SIG-M5 treated with dmso at 0.1 percent for 504 hours (cell line): ENCODE results near the gene SH3BGRL3.
"Not testable (repeated sequence)": the region's sequence is repeated elsewhere in the genome, so short reads cannot be mapped to it uniquely, and the experiment has no call there.

Experiments used
- DNase-seq: peaks from one replicate; lab custom pipeline; 2025; ENCODE audit not compliant: unreplicated experiment; lab: John Stamatoyannopoulos, UW

SH3BGRL3 gene

DNA sequence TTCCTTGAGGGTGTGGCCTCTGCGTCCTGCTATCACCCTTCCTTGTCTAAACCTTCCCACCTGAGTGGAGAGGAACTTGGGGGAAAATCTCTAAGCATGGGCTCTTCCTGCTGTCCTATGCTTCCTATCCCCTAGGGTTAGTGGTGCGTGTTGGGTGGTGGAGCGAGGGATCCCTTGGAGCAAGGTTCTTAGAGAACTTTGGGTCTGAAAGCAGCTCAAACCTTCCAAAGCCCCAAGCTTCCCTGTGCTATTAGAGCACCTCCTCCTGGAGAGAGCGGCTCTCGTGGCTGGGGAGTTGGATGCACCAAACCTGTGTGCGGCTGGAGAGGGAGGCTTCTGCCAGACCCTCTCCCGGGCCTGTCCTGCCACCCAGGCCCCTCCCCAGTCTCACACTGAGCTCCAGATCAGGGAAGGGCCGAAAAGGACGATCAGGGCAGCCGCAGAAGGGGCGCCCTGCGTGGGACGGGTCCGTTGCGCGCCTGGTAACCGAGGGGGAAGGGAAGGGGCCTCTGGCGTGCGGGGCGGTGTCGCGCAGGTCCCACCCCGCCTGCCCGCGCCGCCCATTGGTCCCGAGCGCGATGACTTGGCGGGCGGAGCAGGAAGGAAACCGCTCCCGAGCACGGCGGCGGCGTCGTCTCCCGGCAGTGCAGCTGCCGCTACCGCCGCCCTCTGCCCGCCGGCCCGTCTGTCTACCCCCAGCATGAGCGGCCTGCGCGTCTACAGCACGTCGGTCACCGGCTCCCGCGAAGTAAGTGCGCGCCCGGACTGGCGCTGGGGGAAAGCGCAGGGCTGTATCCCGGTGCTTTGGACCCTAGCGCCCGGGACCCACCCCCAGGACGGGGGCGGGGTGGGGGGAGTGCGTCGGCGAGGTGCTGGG, at the start of gene SH3BGRL3:
Gene SH3BGRL3, plus strand, starts transcription at position 631 of the 877 bp plus-strand sequence. Its CDS starts 70 bp downstream, at position 701.
- DNase-seq: peak; percentile 77

DNA sequence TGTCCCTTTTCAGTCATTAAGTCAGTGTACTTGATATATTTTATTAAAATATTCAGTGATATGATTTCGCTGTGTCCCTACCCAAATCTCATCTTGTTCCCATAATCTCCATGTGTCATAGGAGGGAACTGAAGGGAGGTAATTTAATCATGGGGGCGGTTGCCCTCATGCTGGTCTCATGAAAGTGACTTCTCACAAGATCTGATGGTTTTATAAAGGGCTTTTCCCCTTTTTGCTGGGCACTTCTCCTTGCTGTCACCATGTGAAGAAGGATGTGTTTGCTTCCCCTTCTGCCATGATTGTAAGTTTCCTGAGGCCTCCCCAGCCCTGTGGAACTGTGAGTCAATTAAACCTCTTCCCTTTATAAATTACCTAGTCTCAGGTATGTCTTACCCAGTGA, 49.2 kb upstream of the SH3BGRL3 start:
- DNase-seq: not testable (repeated sequence)

DNA sequence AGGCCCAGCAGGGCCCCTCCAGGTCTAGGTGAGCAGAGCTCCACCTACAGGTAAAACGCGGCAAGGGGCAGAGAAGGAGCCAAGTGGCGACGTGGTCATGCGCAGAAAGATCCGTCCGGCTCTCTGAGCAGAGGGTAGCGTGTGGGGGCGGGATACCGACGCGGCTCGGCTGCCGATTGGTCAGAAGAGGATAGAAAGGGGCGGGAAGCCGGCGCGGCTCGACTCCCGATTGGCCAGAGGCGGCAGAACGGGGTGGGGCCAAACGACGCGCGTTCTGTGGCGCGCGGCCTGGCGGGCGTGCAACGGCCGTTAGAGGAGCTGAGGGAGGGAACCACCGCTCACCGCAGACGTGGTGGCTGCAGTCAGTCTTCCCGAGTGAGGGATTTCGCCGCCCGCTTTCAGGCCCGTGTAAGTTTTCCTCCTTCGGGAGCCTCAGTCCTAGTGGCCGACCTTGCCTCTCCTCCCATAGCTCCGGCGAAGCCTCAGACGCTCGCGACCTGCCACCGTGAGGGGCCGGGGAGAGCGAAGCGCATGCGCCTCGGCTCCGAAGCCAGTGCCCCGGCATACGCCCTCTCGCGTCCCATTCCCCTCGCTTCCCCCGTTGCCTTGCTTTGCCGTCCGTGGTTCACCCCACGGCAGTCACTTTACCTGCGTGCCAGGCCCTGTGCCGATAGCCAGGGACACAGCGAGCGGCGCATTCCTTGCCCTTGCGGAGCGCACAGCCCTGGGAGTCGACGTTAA, 45.8 kb upstream of the SH3BGRL3 start, which contains the start of gene CEP85:
Gene CEP85, plus strand, starts transcription at position 298 of the 741 bp plus-strand sequence. CDS start 5,584 bp downstream, outside the sequence.
- DNase-seq: peak; percentile 95

GRCh38 chr1:26234644-26235370, 45.1 kb upstream of the SH3BGRL3 start:
- DNase-seq: peak; percentile 17

DNA sequence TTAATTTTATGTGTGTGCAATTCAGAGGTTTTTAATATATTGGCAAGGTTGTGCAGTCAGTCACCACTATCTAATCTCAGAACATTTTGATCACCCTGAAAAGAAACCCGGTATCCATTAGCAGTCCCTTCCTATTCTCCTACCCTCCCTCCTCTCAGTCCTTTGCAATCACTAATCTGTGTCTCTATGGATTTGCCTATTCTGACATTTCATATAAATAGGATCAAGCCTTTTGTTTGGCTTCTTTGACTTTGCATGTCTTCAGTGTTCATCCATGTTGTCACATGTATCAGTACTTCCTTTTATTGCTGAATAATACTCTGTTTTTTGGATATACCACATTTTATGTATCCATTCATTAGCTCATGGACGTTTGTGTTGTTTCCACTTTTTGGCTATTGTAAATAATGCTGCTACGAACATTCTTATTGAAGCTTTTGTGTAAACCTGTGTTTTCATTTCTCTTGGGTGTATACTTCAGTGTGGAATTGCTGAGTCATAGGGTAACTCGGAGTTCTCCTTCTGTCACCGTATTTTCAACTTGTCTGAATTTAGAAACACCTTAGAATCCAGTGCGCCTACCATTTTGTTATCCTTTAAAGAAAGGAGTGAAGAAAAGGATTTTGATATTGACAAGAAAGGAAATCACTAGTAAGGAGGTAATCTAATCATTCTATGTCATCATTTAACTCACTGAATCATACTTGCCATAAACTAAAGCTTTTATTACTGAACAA, 42.5 kb upstream of the SH3BGRL3 start:
- DNase-seq: peak; percentile 52

DNA sequence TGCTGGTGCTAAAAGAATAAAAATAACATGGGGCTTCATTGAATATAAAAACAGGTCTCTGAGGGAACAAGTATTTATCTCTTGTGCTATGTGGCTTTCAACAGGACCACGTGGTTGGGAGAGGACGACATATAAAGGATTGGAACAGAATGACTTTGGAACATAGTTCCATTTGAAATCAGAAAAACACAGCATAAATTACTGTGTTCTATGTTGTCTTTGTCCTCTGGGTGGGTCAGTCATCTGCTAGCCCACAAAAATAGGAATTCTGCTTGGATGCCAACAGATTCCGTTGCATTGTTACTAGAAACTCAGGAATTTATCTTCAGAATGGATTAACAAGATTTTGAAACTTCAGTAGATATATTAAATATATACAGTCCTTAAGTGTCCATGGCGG, 40.0 kb upstream of the SH3BGRL3 start:
- DNase-seq: no peak

DNA sequence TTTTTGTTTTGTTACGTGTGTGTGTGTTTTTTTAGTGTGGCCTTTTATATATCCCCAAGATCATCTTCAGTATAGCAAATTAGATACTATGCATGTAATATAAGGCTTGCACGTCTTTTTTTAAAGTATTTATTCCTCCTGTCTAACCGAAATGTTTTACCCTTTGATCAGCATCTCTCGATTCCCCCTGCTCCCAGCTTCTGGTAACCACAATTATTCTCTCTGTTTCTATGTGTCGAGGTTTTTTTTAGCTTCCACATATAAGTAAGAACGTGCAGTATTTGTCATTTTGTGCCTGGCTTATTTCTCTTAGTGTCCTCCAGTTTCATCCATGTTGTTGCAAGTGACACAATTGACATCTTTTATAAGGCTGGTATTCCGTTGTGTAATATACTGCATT, 27.2 kb upstream of the SH3BGRL3 start:
- DNase-seq: no peak

GRCh38 chr1:26254404-26254803, 25.5 kb upstream of the SH3BGRL3 start:
- DNase-seq: no peak

GRCh38 chr1:26257222-26257621, 22.7 kb upstream of the SH3BGRL3 start:
- no peak for DNase-seq

DNA sequence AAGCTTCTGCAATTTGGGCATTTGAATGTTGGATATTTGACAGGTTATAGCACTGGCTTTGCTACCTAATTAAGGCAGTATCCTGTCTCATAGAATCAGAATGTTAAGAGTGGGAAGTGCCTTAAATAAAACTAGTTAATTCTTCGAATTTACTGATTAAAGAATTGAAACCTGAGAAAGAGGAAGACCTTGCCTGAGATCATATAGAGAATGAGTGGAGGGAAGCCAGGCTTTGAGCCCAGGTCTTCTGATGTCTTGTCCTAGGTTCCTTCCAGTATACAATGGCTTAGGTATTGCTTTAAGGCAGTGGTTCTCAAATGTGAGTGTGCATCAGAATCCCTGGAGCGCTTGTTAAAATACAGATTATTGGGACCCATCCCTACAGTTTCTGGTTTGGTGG, 20.9 kb upstream of the SH3BGRL3 start:
- DNase-seq: no peak

DNA sequence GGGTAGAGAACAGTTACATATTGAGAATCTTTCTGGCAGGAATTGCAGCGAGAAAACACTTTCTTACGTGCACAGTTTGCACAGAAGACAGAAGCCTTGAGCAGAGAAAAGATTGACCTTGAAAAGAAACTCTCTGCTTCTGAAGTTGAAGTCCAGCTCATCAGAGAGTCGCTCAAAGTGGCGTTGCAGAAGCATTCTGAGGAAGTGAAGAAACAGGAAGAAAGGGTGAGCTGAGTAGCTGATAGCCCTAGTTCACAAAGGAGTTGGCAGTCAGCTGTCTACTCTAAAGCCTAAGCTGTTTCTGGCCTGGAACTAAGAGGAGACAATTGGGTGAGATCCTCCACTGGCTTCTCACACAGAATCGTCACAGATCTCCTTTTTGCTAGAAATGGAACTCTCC, 20.3 kb upstream of the SH3BGRL3 start:
- DNase-seq: peak; percentile 78

GRCh38 chr1:26263212-26263611, 16.7 kb upstream of the SH3BGRL3 start:
- no peak for DNase-seq

- DNase-seq: no peak
Measured at GRCh38 chr1:26265405-26265804, 14.5 kb upstream of the SH3BGRL3 start.

- no peak for DNase-seq
Measured at GRCh38 chr1:26268290-26269197, 11.3 kb upstream of the SH3BGRL3 start.

DNA sequence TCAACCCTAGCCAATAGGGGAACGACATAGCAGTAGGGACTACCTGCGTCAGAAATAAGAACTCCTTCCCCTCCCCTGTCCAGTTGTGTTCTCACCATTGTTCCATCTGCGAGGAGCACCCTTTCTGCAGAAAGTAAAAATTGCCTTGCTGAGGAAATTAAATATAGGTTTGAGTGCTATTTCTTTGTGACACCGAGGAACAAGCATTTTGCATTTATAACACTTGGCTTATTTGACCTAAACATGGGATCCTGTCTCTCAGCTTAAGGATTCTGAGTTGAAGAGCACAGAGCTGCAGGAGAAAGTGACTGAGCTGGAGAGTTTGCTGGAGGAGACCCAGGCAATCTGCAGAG, 10.7 kb upstream of the SH3BGRL3 start:
- no peak for DNase-seq

DNA sequence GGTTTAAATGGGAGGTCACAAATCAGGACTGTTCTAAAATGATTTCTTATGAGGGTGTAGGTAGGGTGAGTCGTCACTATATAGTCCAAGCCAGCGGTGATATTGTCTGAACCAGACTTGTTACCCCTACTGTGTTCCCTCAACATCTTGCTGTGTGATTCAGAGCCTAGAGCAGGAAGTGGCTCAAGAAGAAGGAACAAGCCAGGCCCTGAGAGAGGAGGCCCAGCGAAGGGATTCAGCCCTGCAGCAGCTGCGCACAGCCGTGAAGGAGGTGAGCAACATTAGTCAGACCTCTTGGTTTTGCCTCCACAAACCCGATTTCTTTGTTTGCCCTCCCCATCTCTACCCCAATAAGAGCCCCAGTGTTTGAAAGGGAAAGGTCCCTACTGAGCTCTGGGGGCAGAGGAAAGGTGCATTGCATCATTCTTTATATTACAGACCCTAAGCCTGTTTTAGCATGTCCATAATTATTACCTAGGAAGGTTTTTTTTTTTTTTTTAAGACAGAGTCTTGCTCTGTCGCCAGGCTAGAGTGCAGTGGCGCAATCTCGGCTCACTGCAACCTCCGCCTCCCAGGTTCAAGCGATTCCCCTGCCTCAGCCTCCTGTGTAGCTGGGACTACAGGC, 5.0 kb upstream of the SH3BGRL3 start:
- peak; percentile 91 for DNase-seq

DNA sequence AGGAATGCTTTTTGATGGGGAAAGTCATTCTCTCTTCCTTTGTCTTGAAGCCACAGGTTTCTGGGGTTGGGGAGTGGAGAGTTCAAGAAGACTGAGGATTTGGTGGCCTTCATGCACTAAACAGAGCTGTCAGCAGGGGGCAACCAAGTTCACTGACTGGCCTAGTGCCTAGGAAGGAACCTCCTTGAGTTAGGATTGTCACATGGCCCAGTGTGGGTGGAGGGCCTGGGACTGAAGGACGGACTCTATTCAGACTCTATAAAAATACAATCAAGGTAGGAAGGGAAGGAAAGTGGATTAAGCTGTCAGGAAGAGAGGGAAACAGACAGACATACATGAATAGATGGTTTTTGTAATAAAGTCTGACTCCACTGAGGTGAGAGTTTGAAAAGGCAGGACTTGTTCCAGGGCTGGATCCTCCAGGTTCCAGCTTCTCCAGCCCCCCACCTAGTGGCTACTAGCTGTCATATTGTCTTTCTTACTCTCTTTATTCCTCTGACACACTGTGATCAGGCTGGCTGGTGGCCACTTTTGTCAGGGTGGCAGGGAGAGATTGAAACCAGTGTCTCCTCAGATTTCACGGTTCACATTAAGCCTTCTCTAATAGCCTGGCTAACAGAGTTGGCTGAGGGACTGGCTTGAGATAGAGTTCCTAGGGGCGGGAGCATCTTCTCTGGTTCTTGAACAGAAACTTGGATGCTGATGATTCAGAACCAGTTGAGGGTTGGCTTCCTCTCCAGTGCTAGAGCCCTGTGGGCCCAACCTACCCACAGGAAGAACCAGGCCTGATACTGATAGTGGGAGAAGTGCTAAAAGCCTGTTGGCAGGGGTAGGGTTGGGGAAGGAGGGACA, 4.1 kb upstream of the SH3BGRL3 start:
- peak; percentile 83 for DNase-seq

DNA sequence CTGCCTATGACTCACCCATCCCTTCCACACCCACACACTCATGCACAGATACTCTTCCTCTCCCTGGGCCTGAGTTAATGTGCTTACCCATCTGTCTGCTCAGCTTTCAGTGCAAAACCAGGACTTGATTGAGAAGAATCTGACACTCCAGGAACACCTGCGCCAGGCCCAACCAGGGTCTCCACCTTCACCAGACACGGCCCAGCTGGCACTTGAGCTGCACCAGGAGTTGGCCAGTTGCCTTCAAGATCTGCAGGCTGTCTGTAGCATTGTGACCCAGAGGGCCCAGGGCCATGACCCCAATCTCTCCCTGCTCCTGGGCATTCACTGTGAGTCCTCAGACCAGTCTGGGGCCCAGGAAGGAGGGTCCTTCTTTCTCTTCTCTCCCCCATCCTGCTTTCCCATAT, 3.5 kb upstream of the SH3BGRL3 start:
- DNase-seq: no peak
